HL-60 (cell line): ENCODE measurements around the gene NMNAT2.

Source experiments
- DNase-seq, 2 experiments: peaks; one replicate each; pipeline ENCODE4 v3.0.0-alpha.2; 2010 to 2020; ENCODE audit warnings: low read depth in 1 of 2, low spot score in 1 of 2
- H3K27ac ChIP-seq: fragments of 250-450 bp; sonication (Bioruptor Pico); replicated peaks from 2 replicates; pipeline ENCODE4 v1.5.1; 2020; ENCODE audit warnings: mild to moderate bottlenecking, moderate library complexity
- H3K27me3 ChIP-seq: fragments of 250-450 bp; sonication (Bioruptor Pico); 2 replicates; pipeline ENCODE4 v1.5.1; 2021; ENCODE audit warnings: mild to moderate bottlenecking, moderate library complexity; ENCODE audit not compliant: insufficient read depth, poor library complexity, severe bottlenecking
- H3K4me3 ChIP-seq: replicated peaks from 2 replicates; pipeline ENCODE4 v1.5.1; 2011; ENCODE audit warnings: mild to moderate bottlenecking, control low read depth, low read length; ENCODE audit not compliant: insufficient read depth
- CTCF ChIP-seq: IDR thresholded peaks from one replicate; pipeline ENCODE4 v1.5.1; 2011; ENCODE audit warnings: low read length, control low read depth, inconsistent platforms; ENCODE audit not compliant: insufficient read depth
- GABPA ChIP-seq: IDR thresholded peaks from 2 replicates; pipeline ENCODE4 v1.6.1; 2012; ENCODE audit warnings: low read depth
- POLR2AphosphoS5 ChIP-seq: IDR thresholded peaks from 2 replicates; pipeline ENCODE4 v1.6.1; 2012; ENCODE audit warnings: low read depth
- REST ChIP-seq: IDR thresholded peaks from 2 replicates; pipeline ENCODE4 v1.6.1; 2012; ENCODE audit warnings: low read depth; ENCODE audit not compliant: insufficient replicate concordance
- SPI1 ChIP-seq: IDR thresholded peaks from 2 replicates; pipeline ENCODE4 v1.6.1; 2012; ENCODE audit warnings: low read depth, mild to moderate bottlenecking, borderline replicate concordance
- long read RNA-seq: library from polyadenylated mRNA; unstranded; transcript quantifications from one replicate; pipeline ENCODE4 v2.0.0, GENCODE V29; 2020

The NMNAT2 gene
- long read RNA-seq = 0 reads

DNA sequence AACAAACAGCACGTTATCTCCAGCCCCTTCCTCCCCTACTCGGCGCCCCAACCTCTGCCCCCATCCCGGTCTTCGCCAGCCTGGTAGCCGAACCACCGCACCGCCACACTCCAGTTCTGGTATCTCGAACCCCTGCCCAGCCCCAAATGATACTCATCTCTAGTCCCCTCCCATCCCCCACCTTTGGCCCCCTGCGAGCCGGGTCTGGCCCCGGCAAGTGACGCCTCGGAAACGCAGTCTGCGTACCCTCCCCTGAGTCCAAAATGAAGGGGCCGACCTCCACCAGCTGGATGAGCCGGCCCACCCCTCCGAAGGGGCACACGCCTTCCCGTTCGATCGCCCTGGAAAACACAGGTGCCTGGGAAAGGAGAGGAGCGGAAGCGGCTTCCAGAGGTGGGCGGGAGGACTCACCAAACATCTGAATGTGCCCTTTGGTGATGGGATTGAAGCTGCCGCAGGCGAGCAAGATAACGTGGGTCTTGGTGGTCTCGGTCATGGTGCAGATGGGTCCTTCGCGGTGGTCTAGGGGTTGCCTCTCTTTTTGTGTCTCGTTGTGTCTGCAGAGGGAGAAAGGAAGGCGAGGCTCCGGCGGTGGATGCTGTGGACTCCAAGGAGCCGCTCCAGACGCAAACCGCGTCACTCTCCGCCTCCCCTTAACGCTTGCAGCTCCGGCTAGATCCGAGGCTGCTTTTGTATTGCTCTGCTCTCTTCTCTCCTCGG lies at the start of gene NMNAT2:
Gene NMNAT2 (minus strand): TSS at position 609 of the 720 bp plus-strand sequence. CDS start 113 bp downstream, at position 496.
- no peak for TF ChIP-seq GABPA
- TF ChIP-seq SPI1 = no peak
- TF ChIP-seq REST = no peak
- no peak for TF ChIP-seq CTCF
- no peak for TF ChIP-seq POLR2AphosphoS5
- Histone ChIP-seq H3K4me3 (no peak within 1 kb of the TSS), H3K27me3 (peaks cover 39% of the 10 kb centered on the region), H3K27ac (no peak within 1 kb of the TSS)
- no peak for DNase-seq

- no peak for DNase-seq
- Histone ChIP-seq H3K27ac (no peak overlapping the region), H3K27me3 (no peaks in the 10 kb centered on the region), H3K4me3 (no peak overlapping the region)
- TF ChIP-seq GABPA (no peak), SPI1 (no peak), REST (no peak), CTCF (no peak), POLR2AphosphoS5 (no peak)
These were observed 49.5 kb upstream of the NMNAT2 start for GRCh38 chr1:183467687-183468086.

GRCh38 chr1:183466781-183467180 lies 48.6 kb upstream of the NMNAT2 start:
- Histone ChIP-seq H3K27ac (peak overlapping the region; percentile 5; the same call in 1 of the 2 replicates), H3K27me3 (no peaks in the 10 kb centered on the region), H3K4me3 (no peak overlapping the region)
- no peak for DNase-seq
- TF ChIP-seq REST (no peak), SPI1 (no peak), GABPA (no peak), CTCF (no peak), POLR2AphosphoS5 (no peak)
